Kidney (tissue), 14 donors: Measurements from ENCODE around the gene PTPRT. TPM values are rescaled to one million over a fixed set of nuclear protein-coding genes. Genes with fewer than 3 reads are reported as not detected.
A peak's percentile ranks its signal among the peaks of the same experiment; 100 is the strongest.

Experiments
- DNase-seq, 5 donors: peaks; one replicate each; pipeline ENCODE4 v3.0.0-alpha.2; 2013 to 2020
- FAIRE-seq: peaks from 2 replicates; lab custom pipeline; 2012; peaks lifted over from hg19 to GRCh38; lab: Jason Lieb, UNC
- H3K27ac ChIP-seq, 2 donors: one replicate each; pipeline ENCODE4 v1.7.0; 2013; ENCODE audit warnings: low read depth in 2 of 2, low read length in 2 of 2, inconsistent platforms in 1 of 2
- H3K27me3 ChIP-seq: one replicate; pipeline ENCODE4 v1.7.1; 2013; ENCODE audit warnings: low read length, inconsistent platforms; ENCODE audit not compliant: control insufficient read depth, insufficient read depth
- H3K36me3 ChIP-seq, 3 donors: one replicate each; pipeline versions ENCODE4 v1.7.0 to v1.7.1; 2013; ENCODE audit warnings: low read length in 3 of 3, control low read depth in 1 of 3, inconsistent platforms in 1 of 3; ENCODE audit not compliant: insufficient read depth in 3 of 3, control insufficient read depth in 2 of 3
- H3K4me1 ChIP-seq, 3 donors: one replicate each; pipeline versions ENCODE4 v1.7.0 to v1.7.1; 2013; ENCODE audit warnings: low read length in 3 of 3, inconsistent platforms in 1 of 3, low read depth in 1 of 3; ENCODE audit not compliant: control insufficient read depth in 2 of 3, insufficient read depth in 2 of 3
- H3K4me3 ChIP-seq, 3 donors: one replicate each; pipeline versions ENCODE4 v1.7.0 to v1.8.1; 2013; ENCODE audit warnings: low read length in 3 of 3, control low read depth in 1 of 3, inconsistent platforms in 1 of 3
- H3K9ac ChIP-seq, 3 donors: one replicate each; pipeline versions ENCODE4 v1.7.0 to v1.7.1; 2013; ENCODE audit warnings: low read length in 3 of 3, control low read depth in 1 of 3, inconsistent platforms in 1 of 3
- H3K9me3 ChIP-seq, 3 donors: one replicate each; pipeline versions ENCODE4 v1.7.0 to v1.7.1; 2013; ENCODE audit warnings: low read length in 3 of 3, control low read depth in 1 of 3, inconsistent platforms in 1 of 3; ENCODE audit not compliant: control insufficient read depth in 2 of 3, insufficient read depth in 1 of 3
- intact Hi-C: fragments of 100-400 bp; cut with DNase I; formaldehyde crosslinking; loops from one replicate; pipeline ENCODE4 v1.11.1; 2022
- polyA plus RNA-seq: library from polyadenylated mRNA; stranded (reverse); fragments of 350-450 nt; fragmentation: Illumina TruSeq; extraction: RNeasy Lipid Tissue Mini Kit (QIAGEN cat#74804); gene quantifications from one replicate; pipeline ENCODE4 v1.2.3, GENCODE V29; 2014; ENCODE audit warnings: low read depth, low replicate concordance; ENCODE audit not compliant: insufficient read depth
- total RNA-seq: library from RNA; stranded (reverse); fragmentation: NEBNext Ultra II Directional; extraction: Animal tissue kit (Norgen Biotek cat#: 25700); gene quantifications from one replicate; pipeline ENCODE4 v1.2.1, GENCODE V29; 2021
- TF ChIP-seq, protein P1 (sequence below): IDR thresholded peaks from 3 replicates; pipeline ENCODE4 v1.5.1; 2012; ENCODE audit warnings: mild to moderate bottlenecking, moderate library complexity, borderline replicate concordance; ENCODE audit not compliant: insufficient read depth; ENCODE audit errors: extremely low read depth
- donor health status: control.
- donor health status: control.
- donor health status: control.
- donor health status: control.
- donor health status: control.
- donor health status: DM: yes; HTN: yes; CAD: no.
- donor health status: Normal renal cell carcinoma (clear cell type).

The PTPRT gene
- total and polyA plus RNA-seq, 2 donors from 2014 or later, result 0.60 TPM; not detected in 1

DNA sequence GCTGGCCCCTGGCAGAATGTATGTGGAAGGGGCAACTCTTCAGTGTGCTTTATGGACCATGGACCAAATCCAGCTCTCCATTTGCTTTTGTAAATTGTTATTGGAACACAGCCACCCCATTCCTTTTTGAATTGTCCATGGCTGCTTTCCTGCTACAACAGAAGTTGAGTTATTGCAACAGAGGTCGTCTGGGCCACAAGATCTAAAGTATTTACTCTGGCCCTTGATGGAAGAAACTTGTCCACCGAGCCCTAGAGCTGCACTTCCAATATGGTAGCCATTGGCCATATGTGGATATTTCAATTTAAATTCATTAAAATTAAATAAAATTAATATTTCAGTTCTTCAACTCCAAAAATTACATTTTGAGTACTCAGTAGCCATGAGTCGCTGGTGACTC lies 543.5 kb downstream of the PTPRT start:
- H3K9ac ChIP-seq, result no peak overlapping the region
- DNase-seq, result peak in 1 of 5 donors; percentile 1
- TF ChIP-seq, protein P1, sequence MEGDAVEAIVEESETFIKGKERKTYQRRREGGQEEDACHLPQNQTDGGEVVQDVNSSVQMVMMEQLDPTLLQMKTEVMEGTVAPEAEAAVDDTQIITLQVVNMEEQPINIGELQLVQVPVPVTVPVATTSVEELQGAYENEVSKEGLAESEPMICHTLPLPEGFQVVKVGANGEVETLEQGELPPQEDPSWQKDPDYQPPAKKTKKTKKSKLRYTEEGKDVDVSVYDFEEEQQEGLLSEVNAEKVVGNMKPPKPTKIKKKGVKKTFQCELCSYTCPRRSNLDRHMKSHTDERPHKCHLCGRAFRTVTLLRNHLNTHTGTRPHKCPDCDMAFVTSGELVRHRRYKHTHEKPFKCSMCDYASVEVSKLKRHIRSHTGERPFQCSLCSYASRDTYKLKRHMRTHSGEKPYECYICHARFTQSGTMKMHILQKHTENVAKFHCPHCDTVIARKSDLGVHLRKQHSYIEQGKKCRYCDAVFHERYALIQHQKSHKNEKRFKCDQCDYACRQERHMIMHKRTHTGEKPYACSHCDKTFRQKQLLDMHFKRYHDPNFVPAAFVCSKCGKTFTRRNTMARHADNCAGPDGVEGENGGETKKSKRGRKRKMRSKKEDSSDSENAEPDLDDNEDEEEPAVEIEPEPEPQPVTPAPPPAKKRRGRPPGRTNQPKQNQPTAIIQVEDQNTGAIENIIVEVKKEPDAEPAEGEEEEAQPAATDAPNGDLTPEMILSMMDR, result no peak
- no peak overlapping the region for H3K4me3 ChIP-seq
- H3K9me3 ChIP-seq, result peaks cover 0 to 4% (median 0%) of the 10 kb centered on the region in 3 donors
- H3K36me3 ChIP-seq, result no peaks in the 10 kb centered on the region
- no peak overlapping the region for H3K27ac ChIP-seq
- intact Hi-C loops, result no loop called here
- FAIRE-seq, result no peak
- no peaks in the 10 kb centered on the region for H3K27me3 ChIP-seq
- H3K4me1 ChIP-seq, result no peaks in the 10 kb centered on the region

DNA sequence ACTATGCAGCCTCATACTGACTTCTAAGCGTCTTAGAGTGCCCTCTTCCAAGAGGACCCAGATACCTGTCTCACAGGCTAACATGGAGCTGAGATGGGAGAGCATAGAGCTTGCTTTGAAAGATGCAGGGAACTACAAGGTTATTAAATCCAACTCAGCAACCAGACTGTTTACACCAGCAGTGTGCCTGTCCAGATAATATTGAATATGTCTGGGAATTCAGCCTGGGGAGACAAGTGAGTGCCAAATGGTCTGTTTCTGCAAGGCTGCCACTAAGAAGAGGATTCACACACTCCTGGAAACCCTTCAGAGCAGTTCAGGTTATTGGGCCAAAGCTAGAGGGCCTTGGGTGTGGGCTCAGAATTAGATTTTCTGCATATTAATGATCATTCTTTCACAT lies 547.8 kb downstream of the PTPRT start:
- H3K9me3 ChIP-seq, result peaks cover 0 to 4% (median 0%) of the 10 kb centered on the region in 3 donors
- FAIRE-seq, result no peak
- no peaks in the 10 kb centered on the region for H3K27me3 ChIP-seq
- DNase-seq, result no peak
- H3K9ac ChIP-seq, result no peak overlapping the region
- no peaks in the 10 kb centered on the region for H3K4me1 ChIP-seq
- TF ChIP-seq, protein P1, result no peak
- intact Hi-C loops, result no loop called here
- H3K4me3 ChIP-seq, result no peak overlapping the region
- H3K27ac ChIP-seq, result no peak overlapping the region
- no peaks in the 10 kb centered on the region for H3K36me3 ChIP-seq

DNA sequence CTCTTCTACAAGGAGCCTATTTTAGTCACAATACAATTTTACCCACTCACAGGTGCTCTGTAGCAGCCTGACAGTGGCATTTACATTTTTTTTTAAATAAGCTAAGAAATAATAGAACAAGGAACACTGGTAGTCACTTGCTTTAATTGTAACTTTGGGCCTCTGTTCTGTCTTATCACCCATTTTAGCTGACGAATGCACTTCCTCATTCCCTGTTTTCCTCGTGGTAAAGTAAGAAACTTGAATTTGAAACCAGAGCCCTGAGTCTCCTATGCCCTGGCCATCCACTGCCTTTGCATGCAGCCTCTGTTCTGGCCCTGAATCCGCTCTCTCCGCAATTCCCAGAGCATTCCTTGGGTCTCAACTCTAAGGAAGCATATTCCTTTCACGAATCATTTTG lies 550.6 kb downstream of the PTPRT start:
- intact Hi-C loops, result no loop called here
- Histone ChIP-seq H3K9me3 (peaks cover 0 to 4% (median 0%) of the 10 kb centered on the region in 3 donors), H3K4me1 (no peaks in the 10 kb centered on the region), H3K36me3 (no peaks in the 10 kb centered on the region), H3K27ac (no peak overlapping the region), H3K4me3 (no peak overlapping the region), H3K27me3 (no peaks in the 10 kb centered on the region), H3K9ac (no peak overlapping the region)
- DNase-seq (no peak), FAIRE-seq (no peak)
- TF ChIP-seq, protein P1, result no peak
